Loucy (cell line): ENCODE results near the gene PIGS.

Experiments used
- H2AFZ ChIP-seq: fragments of 200-600 bp; sonication (generic); 2 replicates; pipeline ENCODE4 v1.6.0; 2016; ENCODE audit warnings: antibody characterized with exemption, mild to moderate bottlenecking, low read length, moderate library complexity
- H3F3A ChIP-seq: fragments of 200-600 bp; 2 replicates; pipeline ENCODE4 v1.6.0; 2016; ENCODE audit warnings: antibody characterized with exemption, low read depth, mild to moderate bottlenecking
- H3K27me3 ChIP-seq: fragments of 200-600 bp; sonication (generic); 2 replicates; pipeline ENCODE4 v1.6.1; 2014; ENCODE audit warnings: low read length, mild to moderate bottlenecking; ENCODE audit not compliant: insufficient read depth, poor library complexity, severe bottlenecking
- H3K36me3 ChIP-seq: fragments of 200-600 bp; sonication (generic); 2 replicates; pipeline ENCODE4 v1.6.1; 2016; ENCODE audit warnings: low read length; ENCODE audit not compliant: insufficient read depth
- H3K4me1 ChIP-seq: fragments of 200-600 bp; sonication (generic); 2 replicates; pipeline ENCODE4 v1.5.1; 2014; ENCODE audit warnings: low read length, mild to moderate bottlenecking; ENCODE audit not compliant: insufficient read depth, poor library complexity, severe bottlenecking
- H3K4me2 ChIP-seq: fragments of 200-600 bp; sonication (generic); 2 replicates; pipeline ENCODE4 v1.6.0; 2014; ENCODE audit warnings: antibody characterized with exemption, low read length, low read depth, mild to moderate bottlenecking; ENCODE audit not compliant: poor library complexity, severe bottlenecking
- H3K4me3 ChIP-seq: fragments of 200-600 bp; sonication (generic); 2 replicates; pipeline ENCODE4 v1.5.1; 2014; ENCODE audit warnings: low read length, mild to moderate bottlenecking, mixed read lengths; ENCODE audit not compliant: poor library complexity, severe bottlenecking
- H3K79me2 ChIP-seq: fragments of 200-600 bp; sonication (generic); 2 replicates; pipeline ENCODE4 v1.6.1; 2014; ENCODE audit warnings: low read length; ENCODE audit not compliant: insufficient read depth
- H3K9ac ChIP-seq: fragments of 200-600 bp; sonication (generic); 2 replicates; pipeline ENCODE4 v1.6.0; 2014; ENCODE audit warnings: mild to moderate bottlenecking, low read depth, low read length, moderate library complexity; ENCODE audit not compliant: poor library complexity, severe bottlenecking
- H3K9me2 ChIP-seq: fragments of 200-600 bp; sonication (generic); replicated peaks from 2 replicates; pipeline ENCODE4 v1.6.1; 2016; ENCODE audit warnings: low read depth, low read length, mixed read lengths
- H3K9me3 ChIP-seq: fragments of 200-600 bp; sonication (generic); 2 replicates; pipeline ENCODE4 v1.6.1; 2014; ENCODE audit warnings: mild to moderate bottlenecking, antibody characterized with exemption, low read length, low read depth; ENCODE audit not compliant: insufficient read depth
- H4K20me1 ChIP-seq: fragments of 200-600 bp; sonication (generic); 2 replicates; pipeline ENCODE4 v1.6.0; 2014; ENCODE audit warnings: antibody characterized with exemption, low read length, mild to moderate bottlenecking; ENCODE audit not compliant: insufficient read depth, poor library complexity, severe bottlenecking
- CTCF ChIP-seq: fragments of 200-600 bp; sonication (generic); conservative IDR thresholded peaks from 2 replicates; pipeline ENCODE4 v1.5.1; 2014; ENCODE audit warnings: mild to moderate bottlenecking, antibody characterized with exemption, low read length
- EZH2phosphoT487 ChIP-seq: fragments of 200-600 bp; IDR thresholded peaks from 2 replicates; pipeline ENCODE4 v1.6.1; 2018; ENCODE audit warnings: antibody characterized with exemption, mild to moderate bottlenecking, moderate library complexity, borderline replicate concordance

PIGS gene

DNA sequence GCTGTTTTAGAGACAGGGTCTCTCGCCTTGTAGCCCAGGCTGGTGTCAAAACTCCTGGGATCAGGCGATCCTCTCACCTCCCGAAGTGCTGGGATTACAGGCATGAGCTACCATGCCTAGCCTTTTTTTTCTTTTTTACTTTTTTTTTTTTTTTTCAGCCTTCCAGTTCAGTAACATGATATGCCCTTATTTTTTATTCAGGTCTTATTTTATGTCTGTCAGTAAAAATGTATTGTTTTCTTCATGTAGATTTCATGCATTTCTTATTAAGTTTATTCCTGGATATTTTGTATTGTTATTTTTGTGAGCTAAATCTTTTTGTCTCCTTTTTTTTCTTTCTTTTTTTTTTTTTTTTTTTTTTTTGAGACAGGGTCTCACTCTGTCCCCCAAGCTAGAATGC, 67.9 kb downstream of the PIGS start:
- H2AFZ ChIP-seq, result no peak overlapping the region
- no peaks in the 10 kb centered on the region for H4K20me1 ChIP-seq
- no peak overlapping the region for H3K4me3 ChIP-seq
- no peak overlapping the region for H3K4me2 ChIP-seq
- no peaks in the 10 kb centered on the region for H3K27me3 ChIP-seq
- H3K9me2 ChIP-seq, result no peaks in the 10 kb centered on the region
- H3K79me2 ChIP-seq, result no peaks in the 10 kb centered on the region
- H3K9ac ChIP-seq, result no peak overlapping the region
- TF ChIP-seq CTCF (no peak), EZH2phosphoT487 (no peak)
- no peaks in the 10 kb centered on the region for H3K9me3 ChIP-seq
- H3F3A ChIP-seq, result no peaks in the 10 kb centered on the region
- H3K36me3 ChIP-seq, result no peaks in the 10 kb centered on the region
- peaks cover 11% of the 10 kb centered on the region for H3K4me1 ChIP-seq
